HepG2 (cell line): ENCODE measurements around the gene TUT7. TPM values are rescaled to one million over a fixed set of nuclear protein-coding genes. Genes with fewer than 3 reads are reported as not detected.

ENCODE experiments used
- DMTF1 ChIP-seq: sonication (generic); formaldehyde crosslinking; IDR thresholded peaks from 2 replicates; pipeline ENCODE4 v1.4.0; 2020; ENCODE audit warnings: mild to moderate bottlenecking, missing genetic modification reagents
- GATAD2A ChIP-seq: IDR thresholded peaks from 2 replicates; pipeline ENCODE4 v1.6.1; 2016
- REST ChIP-seq, 2 experiments: IDR thresholded peaks; 2 replicates each; pipeline ENCODE4 v1.6.1; 2011 to 2012; ENCODE audit warnings: low read length in 2 of 2, borderline replicate concordance in 1 of 2, low read depth in 1 of 2, mild to moderate bottlenecking in 1 of 2, moderate library complexity in 1 of 2
- SMARCE1 ChIP-seq: fragments of 450-650 bp; IDR thresholded peaks from 2 replicates; pipeline ENCODE4 v1.6.1; 2017; ENCODE audit warnings: borderline replicate concordance
- YEATS4 ChIP-seq: sonication (generic); formaldehyde crosslinking; IDR thresholded peaks from 2 replicates; pipeline ENCODE4 v1.4.0; 2020; ENCODE audit warnings: missing genetic modification reagents, borderline replicate concordance
- ZBTB40 ChIP-seq, 2 experiments: fragments of 450-650 bp in 1 of 2; sonication (generic) in 1 of 2; formaldehyde crosslinking in 1 of 2; IDR thresholded peaks; 2 replicates each; pipeline versions ENCODE4 v1.6.1 to v1.8.0; 2016 to 2022; ENCODE audit warnings: antibody characterized with exemption in 1 of 2, mild to moderate bottlenecking in 1 of 2, missing genetic modification reagents in 1 of 2
- ZMYM2 ChIP-seq: sonication (generic); formaldehyde crosslinking; IDR thresholded peaks from 2 replicates; pipeline ENCODE4 v1.8.0; 2022; ENCODE audit warnings: mild to moderate bottlenecking, missing genetic modification reagents
- ZNF430 ChIP-seq: sonication (generic); formaldehyde crosslinking; IDR thresholded peaks from 2 replicates; pipeline ENCODE4 v1.9.0; 2021; ENCODE audit warnings: mild to moderate bottlenecking, missing genetic modification reagents
- ZNF605 ChIP-seq: sonication (generic); formaldehyde crosslinking; IDR thresholded peaks from 2 replicates; pipeline ENCODE4 v1.8.0; 2022; ENCODE audit warnings: mild to moderate bottlenecking, missing genetic modification reagents
- polyA plus RNA-seq, 8 experiments: library from polyadenylated mRNA; depleted of rRNA in 3 of 8; stranded (reverse) in 7 of 8; unstranded in 1 of 8; fragments of >200 nt; fragmentation: Illumina TruSeq in 4 of 8; extraction: Trizol in 4 of 8; gene quantifications; 2 replicates each; pipeline versions ENCODE4 v1.2.1 to v1.2.3, GENCODE V29; 2011 to 2016; ENCODE audit warnings: low read depth in 4 of 8, missing spikeins in 1 of 8, mixed read lengths in 1 of 8; ENCODE audit not compliant: insufficient read depth in 1 of 8
- total RNA-seq, 5 experiments: library from RNA; depleted of rRNA; stranded (reverse); fragments of >200 nt; fragmentation: Illumina TruSeq; extraction: Trizol; gene quantifications; 2 replicates each; pipeline ENCODE4 v1.2.3, GENCODE V29; 2016; ENCODE audit warnings: low read depth in 1 of 5

Gene TUT7
- total and polyA plus RNA-seq, 2 of the 13 experiments (the other 11 are each of a cell fraction or from before 2014, with no cell fraction given) = 12.0 to 19.4 TPM

- TF ChIP-seq ZBTB40 (IDR thresholded peaks at IDR 0.05) (0 out of 2 replicates have a peak, but pooled peaks have one; percentile 36), ZBTB40 (CRISPR knock-in tag; IDR thresholded peaks at IDR 0.05) (peak; percentile 97), GATAD2A (CRISPR knock-in tag) (no peak), SMARCE1 (no peak), ZNF430 (CRISPR knock-in tag) (no peak), REST (IDR thresholded peaks at IDR 0.05; ENCODE audit: borderline replicate concordance in 1 of 2, low read depth in 1 of 2, low read length in 2 of 2) (no peak), ZNF605 (CRISPR knock-in tag) (no peak), YEATS4 (CRISPR knock-in tag) (no peak), ZMYM2 (CRISPR knock-in tag) (no peak), DMTF1 (CRISPR knock-in tag) (no peak)
Observed at GRCh38 chr9:86318187-86318586, 36.0 kb downstream of the TUT7 start (continued).
